Measurements from ENCODE around the gene CFAP20DC.

Gene CFAP20DC

DNA sequence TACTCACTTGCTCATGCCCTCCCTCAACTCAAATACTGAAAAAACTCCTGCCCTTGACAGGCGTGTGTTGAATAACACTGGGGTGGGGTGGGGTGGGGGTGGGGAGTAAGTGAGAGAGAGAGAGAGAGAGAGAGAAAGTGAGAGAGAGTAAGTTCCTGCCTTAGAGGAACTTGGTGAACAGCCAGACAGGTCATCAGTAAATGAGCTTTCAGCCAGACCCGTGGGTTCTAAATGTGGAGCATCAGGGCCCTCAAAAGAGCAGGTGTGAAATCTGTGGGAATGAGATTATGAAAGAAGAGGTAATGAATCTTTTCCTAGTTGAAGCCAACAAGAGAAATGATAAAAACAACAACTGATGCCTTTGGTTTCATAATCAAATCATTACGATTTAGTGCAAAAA is 248.9 kb downstream of the CFAP20DC start:
- H3K4me1 Mint-ChIP-seq (ENCODE audit: low read depth) = no peaks in the 10 kb centered on the region
- no peak overlapping the region for H3K4me3 Mint-ChIP-seq
- H3K9me3 Mint-ChIP-seq = no peaks in the 10 kb centered on the region
- no peak overlapping the region for H3K27ac Mint-ChIP-seq
- H3K27me3 Mint-ChIP-seq = peaks cover 2% of the 10 kb centered on the region
- no peak for DNase-seq
- no peaks in the 10 kb centered on the region for H3K36me3 Mint-ChIP-seq (ENCODE audit: low read depth)

- DNase-seq = no peak
- Mint-ChIP-seq H3K4me1 (ENCODE audit: low read depth) (no peaks in the 10 kb centered on the region), H3K36me3 (ENCODE audit: low read depth) (no peaks in the 10 kb centered on the region), H3K27ac (no peak overlapping the region), H3K27me3 (peaks cover 2% of the 10 kb centered on the region), H3K9me3 (no peaks in the 10 kb centered on the region), H3K4me3 (no peak overlapping the region)
Measured at GRCh38 chr3:58800032-58800431, 249.8 kb downstream of the CFAP20DC start.

GRCh38 chr3:58799271-58799670 is 250.6 kb downstream of the CFAP20DC start:
- Mint-ChIP-seq H3K27ac (no peak overlapping the region), H3K4me1 (ENCODE audit: low read depth) (no peaks in the 10 kb centered on the region), H3K4me3 (no peak overlapping the region), H3K36me3 (ENCODE audit: low read depth) (no peaks in the 10 kb centered on the region), H3K27me3 (peaks cover 2% of the 10 kb centered on the region), H3K9me3 (no peaks in the 10 kb centered on the region)
- no peak for DNase-seq

DNA sequence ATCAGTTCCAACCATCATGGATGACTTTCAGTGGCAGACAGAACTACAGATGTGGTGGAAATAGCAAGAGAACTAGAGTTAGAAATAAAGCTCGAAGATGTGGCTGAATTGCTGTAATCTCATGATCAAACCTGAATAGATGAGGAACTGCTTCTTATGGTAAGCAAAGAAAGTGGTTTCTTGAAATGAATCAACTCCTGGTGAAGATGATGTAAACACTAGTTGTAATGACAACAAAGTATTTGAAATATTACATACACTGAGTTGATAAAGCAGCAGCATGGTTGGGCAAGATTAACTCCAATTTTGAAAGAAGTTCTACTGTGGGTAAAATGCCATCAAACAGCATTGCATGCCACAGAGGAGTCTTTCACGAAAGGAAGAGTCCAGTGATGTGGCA is 251.5 kb downstream of the CFAP20DC start:
- peaks cover 2% of the 10 kb centered on the region for H3K27me3 Mint-ChIP-seq
- no peak overlapping the region for H3K27ac Mint-ChIP-seq
- no peaks in the 10 kb centered on the region for H3K4me1 Mint-ChIP-seq (ENCODE audit: low read depth)
- H3K9me3 Mint-ChIP-seq = no peaks in the 10 kb centered on the region
- no peak for DNase-seq
- H3K36me3 Mint-ChIP-seq (ENCODE audit: low read depth) = no peaks in the 10 kb centered on the region
- H3K4me3 Mint-ChIP-seq = no peak overlapping the region

- Mint-ChIP-seq H3K27me3 (peaks cover 5% of the 10 kb centered on the region), H3K4me3 (no peak overlapping the region), H3K9me3 (no peaks in the 10 kb centered on the region), H3K36me3 (ENCODE audit: low read depth) (no peaks in the 10 kb centered on the region), H3K4me1 (ENCODE audit: low read depth) (no peaks in the 10 kb centered on the region), H3K27ac (no peak overlapping the region)
- DNase-seq = no peak
Measured at GRCh38 chr3:58794750-58795149, 255.1 kb downstream of the CFAP20DC start.

DNA sequence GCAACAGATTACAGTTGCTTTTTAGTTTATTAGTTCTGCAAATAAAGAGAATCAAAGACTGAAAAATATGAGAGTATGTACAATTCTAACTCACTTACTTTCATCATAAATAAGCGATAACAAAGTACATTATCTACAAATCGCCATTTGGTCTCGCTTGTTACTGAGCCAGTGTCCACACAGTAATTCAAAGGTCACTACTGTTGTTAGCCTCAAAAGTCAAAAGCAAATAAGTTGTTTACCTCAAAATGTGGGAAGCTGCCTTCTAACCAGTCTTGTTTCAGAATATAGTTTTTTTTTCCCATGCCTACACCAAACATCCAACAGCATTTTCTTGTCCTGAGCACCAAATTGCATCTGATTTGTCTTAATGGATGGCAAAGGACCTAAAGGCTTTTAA is 255.9 kb downstream of the CFAP20DC start:
- H3K9me3 Mint-ChIP-seq = no peaks in the 10 kb centered on the region
- no peak overlapping the region for H3K27ac Mint-ChIP-seq
- DNase-seq = no peak
- H3K4me1 Mint-ChIP-seq (ENCODE audit: low read depth) = no peaks in the 10 kb centered on the region
- no peaks in the 10 kb centered on the region for H3K36me3 Mint-ChIP-seq (ENCODE audit: low read depth)
- no peak overlapping the region for H3K4me3 Mint-ChIP-seq
- H3K27me3 Mint-ChIP-seq = peaks cover 5% of the 10 kb centered on the region

DNA sequence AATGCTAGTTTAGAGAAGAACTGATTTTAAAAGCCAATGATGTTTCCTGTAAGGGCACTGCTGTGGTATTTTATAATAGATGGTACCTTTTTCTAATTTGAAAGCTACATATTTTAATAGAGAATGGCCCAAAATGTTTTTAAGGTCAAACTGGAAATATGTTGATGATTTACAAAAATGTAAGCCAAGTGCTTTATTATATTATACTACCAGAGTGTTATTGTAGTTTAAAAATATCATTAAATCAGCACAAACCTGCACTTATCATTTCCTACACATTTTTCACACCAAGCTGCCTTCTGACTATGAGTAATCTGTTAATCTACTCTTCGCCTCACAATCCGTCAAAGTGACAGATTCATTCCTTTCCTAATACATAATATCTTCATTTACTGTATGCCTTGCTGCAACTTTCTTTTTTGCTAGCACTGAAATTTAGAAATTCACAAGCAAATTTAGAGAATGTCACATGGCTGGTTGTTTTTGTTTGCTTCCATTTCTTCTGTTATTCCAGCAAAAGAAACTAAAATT is 256.8 kb downstream of the CFAP20DC start:
- H3K27me3 Mint-ChIP-seq = peaks cover 5% of the 10 kb centered on the region
- no peak for DNase-seq
- H3K36me3 Mint-ChIP-seq (ENCODE audit: low read depth) = no peaks in the 10 kb centered on the region
- no peak overlapping the region for H3K4me3 Mint-ChIP-seq
- no peak overlapping the region for H3K27ac Mint-ChIP-seq
- no peaks in the 10 kb centered on the region for H3K9me3 Mint-ChIP-seq
- no peaks in the 10 kb centered on the region for H3K4me1 Mint-ChIP-seq (ENCODE audit: low read depth)

DNA sequence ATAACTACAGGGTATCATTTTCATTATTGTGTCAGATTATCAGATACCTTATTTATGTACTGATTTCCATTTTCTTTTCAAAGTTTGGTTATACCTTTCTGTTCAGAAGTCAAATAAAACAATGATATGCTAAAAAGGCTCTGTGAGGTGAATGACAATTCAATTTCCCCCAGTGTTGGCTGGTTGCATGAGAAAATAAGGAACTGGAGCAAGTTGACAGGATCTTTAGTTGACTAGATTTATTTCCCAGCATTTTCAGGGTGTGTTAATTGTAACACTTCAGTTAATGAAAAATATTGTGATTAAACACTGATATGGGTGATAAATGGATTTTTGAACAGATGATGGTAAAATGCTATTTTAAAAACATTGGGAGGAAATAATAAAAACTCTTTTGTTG is 260.4 kb downstream of the CFAP20DC start:
- H3K27ac Mint-ChIP-seq = no peak overlapping the region
- H3K4me1 Mint-ChIP-seq (ENCODE audit: low read depth) = no peaks in the 10 kb centered on the region
- no peaks in the 10 kb centered on the region for H3K36me3 Mint-ChIP-seq (ENCODE audit: low read depth)
- no peaks in the 10 kb centered on the region for H3K9me3 Mint-ChIP-seq
- no peak for DNase-seq
- H3K27me3 Mint-ChIP-seq = peaks cover 5% of the 10 kb centered on the region
- H3K4me3 Mint-ChIP-seq = no peak overlapping the region

DNA sequence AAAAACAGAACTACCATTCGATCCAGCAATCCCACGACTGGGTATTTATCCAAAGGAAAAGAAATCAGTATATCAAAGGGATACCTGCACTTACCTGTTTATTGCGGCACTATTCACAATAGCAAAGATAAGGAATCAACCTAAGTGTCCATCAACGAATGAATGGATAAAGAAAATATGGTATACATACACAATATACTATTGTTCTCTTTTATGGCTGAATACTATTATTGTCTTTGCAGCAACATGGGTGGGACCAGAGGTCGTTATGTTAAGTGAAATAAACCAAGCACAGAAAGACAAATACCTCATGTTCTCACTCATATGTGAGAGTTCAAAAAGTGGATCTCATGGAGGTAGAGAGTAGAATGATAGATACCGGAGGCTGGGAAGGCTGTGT is 264.9 kb downstream of the CFAP20DC start:
- H3K27ac Mint-ChIP-seq = no peak overlapping the region
- H3K4me3 Mint-ChIP-seq = no peak overlapping the region
- H3K27me3 Mint-ChIP-seq = no peaks in the 10 kb centered on the region
- no peaks in the 10 kb centered on the region for H3K36me3 Mint-ChIP-seq (ENCODE audit: low read depth)
- H3K4me1 Mint-ChIP-seq (ENCODE audit: low read depth) = no peaks in the 10 kb centered on the region
- H3K9me3 Mint-ChIP-seq = peaks cover 8% of the 10 kb centered on the region
- DNase-seq = no peak

DNA sequence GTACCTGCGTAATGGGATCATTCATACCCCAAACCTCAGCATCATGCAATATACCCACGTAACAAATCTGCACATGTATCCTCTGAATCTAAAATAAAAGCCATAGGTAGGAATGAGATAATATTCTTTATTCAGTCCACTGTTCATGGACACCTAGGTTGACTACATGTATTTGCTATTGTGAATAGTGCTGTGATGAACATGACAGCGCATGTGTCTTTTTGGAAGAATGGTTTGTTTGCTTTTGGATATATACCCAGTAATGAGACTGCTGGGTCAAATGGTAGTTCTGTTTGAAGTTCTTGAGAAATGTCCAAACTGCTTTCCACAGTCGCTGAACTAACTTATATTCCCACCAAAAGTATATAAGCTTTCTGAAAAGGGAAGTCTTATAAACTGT is 265.4 kb downstream of the CFAP20DC start:
- H3K36me3 Mint-ChIP-seq (ENCODE audit: low read depth) = no peaks in the 10 kb centered on the region
- no peaks in the 10 kb centered on the region for H3K4me1 Mint-ChIP-seq (ENCODE audit: low read depth)
- no peaks in the 10 kb centered on the region for H3K27me3 Mint-ChIP-seq
- no peak for DNase-seq
- no peak overlapping the region for H3K27ac Mint-ChIP-seq
- H3K4me3 Mint-ChIP-seq = no peak overlapping the region
- H3K9me3 Mint-ChIP-seq = peaks cover 13% of the 10 kb centered on the region

- Mint-ChIP-seq H3K27me3 (no peaks in the 10 kb centered on the region), H3K36me3 (ENCODE audit: low read depth) (no peaks in the 10 kb centered on the region), H3K9me3 (peaks cover 19% of the 10 kb centered on the region), H3K4me1 (ENCODE audit: low read depth) (no peaks in the 10 kb centered on the region), H3K27ac (no peak overlapping the region), H3K4me3 (no peak overlapping the region)
- DNase-seq = no peak
Measured at GRCh38 chr3:58783845-58784244, 266.0 kb downstream of the CFAP20DC start.

DNA sequence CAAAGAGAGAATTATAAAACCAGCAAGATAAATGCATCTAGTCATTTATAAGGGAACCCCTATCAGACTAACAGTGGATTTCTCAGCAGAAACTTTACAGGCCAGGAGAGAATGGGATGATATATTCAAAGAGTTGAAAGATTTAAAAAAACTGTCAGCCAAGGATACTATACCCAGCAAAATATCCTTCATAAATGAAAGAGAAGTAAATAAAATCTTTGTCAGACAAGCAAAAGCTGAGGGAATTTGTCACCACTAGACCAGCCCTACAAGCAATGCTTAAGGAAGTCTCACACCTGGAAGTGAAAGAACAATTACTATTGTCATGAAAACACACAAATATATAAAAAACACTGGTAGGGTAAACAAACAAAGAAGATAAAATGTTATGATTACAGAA is 269.9 kb downstream of the CFAP20DC start:
- no peak overlapping the region for H3K27ac Mint-ChIP-seq
- no peaks in the 10 kb centered on the region for H3K4me1 Mint-ChIP-seq (ENCODE audit: low read depth)
- H3K27me3 Mint-ChIP-seq = peaks cover 3% of the 10 kb centered on the region
- no peak overlapping the region for H3K4me3 Mint-ChIP-seq
- H3K9me3 Mint-ChIP-seq = peaks cover 30% of the 10 kb centered on the region
- DNase-seq = no peak
- no peaks in the 10 kb centered on the region for H3K36me3 Mint-ChIP-seq (ENCODE audit: low read depth)

GRCh38 chr3:58776231-58776630 is 273.6 kb downstream of the CFAP20DC start:
- H3K4me1 Mint-ChIP-seq (ENCODE audit: low read depth) = no peaks in the 10 kb centered on the region
- no peak overlapping the region for H3K27ac Mint-ChIP-seq

GRCh38 chr3:58772462-58772861 is 277.4 kb downstream of the CFAP20DC start:
- no peaks in the 10 kb centered on the region for H3K4me1 Mint-ChIP-seq (ENCODE audit: low read depth)
- no peak overlapping the region for H3K4me3 Mint-ChIP-seq
- no peaks in the 10 kb centered on the region for H3K36me3 Mint-ChIP-seq (ENCODE audit: low read depth)
- DNase-seq = no peak
- H3K27me3 Mint-ChIP-seq = peaks cover 10% of the 10 kb centered on the region
- H3K27ac Mint-ChIP-seq = no peak overlapping the region
- peaks cover 5% of the 10 kb centered on the region for H3K9me3 Mint-ChIP-seq

More at GRCh38 chr3:58776231-58776630, 273.6 kb downstream of the CFAP20DC start:
- peaks cover 28% of the 10 kb centered on the region for H3K9me3 Mint-ChIP-seq
- no peak for DNase-seq
- no peaks in the 10 kb centered on the region for H3K36me3 Mint-ChIP-seq (ENCODE audit: low read depth)
- H3K4me3 Mint-ChIP-seq = no peak overlapping the region
- H3K27me3 Mint-ChIP-seq = peaks cover 3% of the 10 kb centered on the region

GRCh38 chr3:58769065-58769464 is 280.8 kb downstream of the CFAP20DC start:
- no peak overlapping the region for H3K4me3 Mint-ChIP-seq
- H3K27me3 Mint-ChIP-seq = peaks cover 13% of the 10 kb centered on the region
- no peaks in the 10 kb centered on the region for H3K4me1 Mint-ChIP-seq (ENCODE audit: low read depth)
- H3K9me3 Mint-ChIP-seq = no peaks in the 10 kb centered on the region
- no peak overlapping the region for H3K27ac Mint-ChIP-seq
- no peaks in the 10 kb centered on the region for H3K36me3 Mint-ChIP-seq (ENCODE audit: low read depth)
- DNase-seq = no peak

DNA sequence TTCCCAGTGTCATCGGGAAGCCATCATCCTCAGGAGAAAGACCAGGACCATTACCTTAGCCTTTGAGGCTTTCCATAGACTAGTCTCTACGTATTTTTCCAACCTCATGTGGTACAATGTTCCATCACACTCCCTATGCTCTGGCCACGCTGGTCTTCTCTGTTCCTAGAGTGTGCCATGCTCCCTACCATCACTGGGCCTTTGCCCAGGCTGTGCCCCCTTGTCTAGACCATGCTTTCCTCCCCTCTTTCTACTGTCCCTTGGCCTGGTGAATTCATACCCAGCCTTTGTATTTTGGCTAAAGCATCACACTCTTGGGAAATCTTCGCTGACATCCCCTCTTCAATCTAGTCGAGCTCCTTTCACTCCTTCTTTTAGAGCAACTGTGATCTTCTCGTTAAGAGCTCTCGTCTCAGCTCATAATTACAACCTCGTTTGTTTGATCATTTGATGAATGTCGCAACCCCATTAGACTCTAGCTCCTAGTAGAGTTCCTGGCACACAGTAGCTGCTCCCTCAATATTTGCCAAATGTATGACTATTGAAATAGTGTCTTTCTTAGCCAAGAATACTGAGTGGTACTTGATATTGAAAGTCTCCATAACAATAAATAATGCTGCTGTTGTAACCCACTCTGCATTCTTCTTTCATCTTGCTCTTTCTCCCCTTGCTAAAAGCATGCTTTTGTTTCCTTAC is 283.1 kb downstream of the CFAP20DC start:
- DNase-seq = no peak
- no peaks in the 10 kb centered on the region for H3K9me3 Mint-ChIP-seq
- H3K27me3 Mint-ChIP-seq = peaks cover 13% of the 10 kb centered on the region
- H3K27ac Mint-ChIP-seq = no peak overlapping the region
- no peaks in the 10 kb centered on the region for H3K4me1 Mint-ChIP-seq (ENCODE audit: low read depth)
- no peaks in the 10 kb centered on the region for H3K36me3 Mint-ChIP-seq (ENCODE audit: low read depth)
- H3K4me3 Mint-ChIP-seq = no peak overlapping the region

All from activated T-cell treated with anti-CD3 and anti-CD28 coated beads, Interleukin-2, amount 50 U/mL, for 24 hours (primary cell).